GM10847 (cell line): ENCODE data around the gene SPRR2G.

ENCODE experiments used
- POLR2A ChIP-seq: IDR thresholded peaks from 2 replicates; pipeline ENCODE4 v1.6.1; 2011; ENCODE audit not compliant: insufficient read length; ENCODE audit errors: extremely low read depth

The SPRR2G gene

DNA sequence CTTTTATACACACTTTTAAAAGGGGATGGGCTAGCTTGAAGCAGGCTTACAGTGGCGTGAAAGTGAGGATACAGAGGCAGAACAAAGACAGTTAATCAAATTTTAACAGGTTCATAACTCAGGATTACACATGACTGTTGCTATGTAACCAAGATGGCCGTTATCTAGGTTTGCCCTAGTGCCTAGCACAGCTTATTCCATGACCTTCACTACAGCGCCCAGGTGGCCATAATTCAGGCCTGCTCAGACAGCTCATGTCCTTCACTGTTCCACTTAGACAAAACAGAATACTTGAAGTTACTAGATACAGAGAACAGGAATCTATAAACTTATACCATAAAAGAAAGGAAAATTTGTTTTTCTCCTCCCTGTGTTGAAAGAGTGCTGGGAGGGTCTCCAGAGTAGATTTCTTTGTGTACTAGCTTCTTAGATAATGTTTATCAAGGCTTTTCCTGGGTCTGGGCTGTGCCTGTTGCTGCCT, 31.2 kb downstream of the SPRR2G start:
- TF ChIP-seq POLR2A, result no peak

DNA sequence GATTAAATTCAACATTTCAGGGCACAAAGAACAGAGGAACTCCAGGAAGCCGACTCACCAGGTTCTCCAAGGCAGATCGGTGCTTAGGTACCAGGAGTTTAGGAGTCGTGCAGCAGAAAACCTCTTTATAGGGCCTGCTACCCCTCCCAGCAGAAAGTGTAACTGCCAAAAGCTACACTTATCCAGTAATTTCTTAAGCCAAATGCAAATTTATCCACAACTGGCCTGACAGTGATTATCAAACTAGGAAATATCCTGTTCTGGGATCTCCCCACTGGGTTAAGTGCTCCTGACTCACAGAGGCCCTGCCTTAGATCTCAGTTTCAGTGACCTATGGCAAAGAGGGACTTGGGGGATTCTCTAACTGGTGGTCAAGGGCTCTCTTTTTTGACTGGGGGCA, 37.3 kb downstream of the SPRR2G start, which contains the start of gene SPRR2F:
Gene SPRR2F (minus strand): TSS at position 101 of the 400 bp plus-strand sequence. CDS start 783 bp downstream, outside the sequence.
- TF ChIP-seq POLR2A, result no peak

DNA sequence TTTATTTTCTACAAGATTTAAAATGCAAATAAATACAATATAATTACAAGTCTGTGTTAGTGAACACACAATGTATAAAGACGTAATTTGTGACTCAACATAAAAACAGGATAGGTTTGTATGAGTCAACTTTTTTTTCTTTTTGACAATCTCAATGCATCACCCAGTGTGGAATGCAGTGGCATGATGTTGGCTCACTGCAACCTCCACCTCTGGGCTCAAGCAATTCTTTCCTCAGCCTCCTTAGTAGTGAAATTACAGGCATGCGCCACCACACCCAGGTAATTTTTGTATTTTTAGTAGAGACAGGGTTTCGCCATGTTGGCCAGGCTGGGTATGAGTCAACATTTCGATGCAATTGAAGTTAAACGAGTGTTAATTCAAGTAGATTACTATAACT, 50.4 kb downstream of the SPRR2G start:
- TF ChIP-seq POLR2A, result no peak
